Heart right ventricle (tissue), 16 donors: ENCODE results near the gene PLCB3. TPM values are rescaled to one million over a fixed set of nuclear protein-coding genes. Genes with fewer than 3 reads are reported as not detected.

Experiments
- ATAC-seq, 8 donors: fragments of 200-7000 bp; cut with Tn5 transposase; one replicate each; pipeline ENCODE4 v1.9.1; 2020; ENCODE audit warnings: mild to moderate bottlenecking in 8 of 8, moderate library complexity in 8 of 8, moderate number of reproducible peaks in 1 of 8
- DNase-seq, 2 donors: peaks; one replicate each; pipeline ENCODE4 v3.0.0-alpha.2; 2020
- H3K27ac ChIP-seq, 10 donors: fragments of 200-600 bp; sonication (generic) in 2 of 10; one replicate each; pipeline versions ENCODE4 v1.5.0 to v1.8.0; 2020 to 2022; ENCODE audit warnings: mild to moderate bottlenecking in 3 of 10
- H3K27me3 ChIP-seq, 7 donors: fragments of 200-600 bp; one replicate each; pipeline ENCODE4 v1.8.0; 2021 to 2022; ENCODE audit warnings: mild to moderate bottlenecking in 2 of 7
- H3K36me3 ChIP-seq, 9 donors: fragments of 200-600 bp; sonication (generic) in 1 of 9; one replicate each; pipeline versions ENCODE4 v1.5.0 to v1.8.0; 2020 to 2022; ENCODE audit warnings: mild to moderate bottlenecking in 2 of 9
- H3K4me1 ChIP-seq, 9 donors: fragments of 200-600 bp; sonication (generic) in 1 of 9; one replicate each; pipeline versions ENCODE4 v1.5.0 to v1.8.0; 2020 to 2022; ENCODE audit warnings: mild to moderate bottlenecking in 4 of 9
- H3K4me3 ChIP-seq, 10 donors: fragments of 200-600 bp; sonication (generic) in 2 of 10; one replicate each; pipeline versions ENCODE4 v1.5.0 to v1.8.0; 2020 to 2022; ENCODE audit warnings: mild to moderate bottlenecking in 7 of 10, moderate library complexity in 2 of 10
- H3K9me3 ChIP-seq, 11 donors: fragments of 200-600 bp in 10 of 11; sonication (generic) in 2 of 11; one replicate each; pipeline versions ENCODE4 v1.5.0 to v1.8.0; 2013 to 2022; ENCODE audit warnings: mild to moderate bottlenecking in 2 of 11, control low read depth in 1 of 11, moderate library complexity in 1 of 11
- CTCF ChIP-seq, 9 donors: fragments of 200-600 bp; sonication (generic) in 2 of 9; IDR thresholded peaks; one replicate each; pipeline versions ENCODE4 v1.5.0 to v1.8.0; 2021 to 2022; ENCODE audit warnings: antibody characterized with exemption in 9 of 9, mild to moderate bottlenecking in 5 of 9, moderate library complexity in 1 of 9
- WGBS, 2 donors: extraction: QIAGEN DNeasy Blood & Tissue Kit; methylation state at CpG; one replicate each; pipeline ENCODE4 v1.1.7; 2013; ENCODE audit warnings: inconsistent platforms in 1 of 2; 5-methylcytosine and 5-hydroxymethylcytosine counted together
- intact Hi-C, 10 donors: fragments of 100-400 bp; cut with DNase I; formaldehyde crosslinking; loops; one replicate each; pipeline versions ENCODE4 v1.11.1 to v1.14.2; 2022
- polyA plus RNA-seq, 2 donors: library from polyadenylated mRNA; stranded (reverse); fragments of 200-250 nt; gene quantifications; one replicate each; pipeline ENCODE4 v1.2.3, GENCODE V29; 2013
- total RNA-seq, 10 donors: library from RNA; stranded (reverse); fragmentation: NEBNext Ultra II Directional in 3 of 10; extraction: Animal tissue kit (Norgen Biotek cat#: 25700) in 3 of 10; gene quantifications; one replicate each; pipeline versions ENCODE4 v1.2.1 to v1.2.4, GENCODE V29; 2021 to 2023
- donor health status: Arrhythmogenic right ventricular cardiomyopathy.
- donor health status: ischemic (EF 13 %, LVEDD 7.1; RV severe dilation, severe dysfunction).
- donor health status: healthy with polysubstance abuse.
- donor health status: DM: no; HTN: yes; CAD: no.
- donor health status: DM: no; HTN: no; CAD: no.
- donor health status: ischemic (EF 25% LVEDD 6.9; RV normal size, moderate dysfunction).
- donor health status: ischemic (EF 25% LVEDD 5.7; RV mildly dilated, moderate dysfunction).
- donor health status: healthy.
- donor health status: DM: yes; HTN: yes; CAD: no.
- donor health status: Ischemic cardiomyopathy.
- donor health status: ischemic (EF 35%, LVEDD 5.7; RV mildly dilated, moderate dysfunction).
- donor health status: nonischemic (EF 11% LVEDD 7.7; RV severe dilation, severe dysfunction).
- donor health status: DM: yes; HTN: yes; CAD: no.
- donor health status: PGD.
- donor health status: ischemic (EF 29% LVEDD 5.4; RV normal size, mild dysfunction).
- donor health status: nonischemic (EF 23%, LVEDD 6.1; RV moderate dilation, normal function).

PLCB3 gene
- total and polyA plus RNA-seq, 12 donors: 5.8 to 13.3 (median 8.9) TPM

GRCh38 chr11:64241491-64242374 is 9.6 kb upstream of the PLCB3 start:
- TF ChIP-seq CTCF (IDR thresholded peaks at IDR 0.05): peak in 3 of 9 donors; percentile 7 to 20 (median 17)
- peak; percentile 3 to 41 (median 6) for ATAC-seq
- peaks cover 15 to 66% (median 39%) of the 10 kb centered on the region in 9 donors for H3K4me1 ChIP-seq
- H3K9me3 ChIP-seq: no peaks in the 10 kb centered on the region
- peak overlapping the region; percentile 73 to 99 (median 88) for H3K4me3 ChIP-seq
- H3K36me3 ChIP-seq: peaks cover 0 to 46% (median 14%) of the 10 kb centered on the region in 9 donors
- peak; percentile 59 to 66 for DNase-seq
- 0 to 1% methylated on average over 63 of the region's 63 CpGs for whole genome bisulfite sequencing, 2 donors
- intact Hi-C loops: loop anchor here in 3 of 10 donors (1.0 to 2.0 kb wide), 2 partner anchors 29 kb away; no protein-coding TSS in a partner anchor
- no peaks in the 10 kb centered on the region for H3K27me3 ChIP-seq
- H3K27ac ChIP-seq: peak overlapping the region; percentile 90 to 100 (median 98)

DNA sequence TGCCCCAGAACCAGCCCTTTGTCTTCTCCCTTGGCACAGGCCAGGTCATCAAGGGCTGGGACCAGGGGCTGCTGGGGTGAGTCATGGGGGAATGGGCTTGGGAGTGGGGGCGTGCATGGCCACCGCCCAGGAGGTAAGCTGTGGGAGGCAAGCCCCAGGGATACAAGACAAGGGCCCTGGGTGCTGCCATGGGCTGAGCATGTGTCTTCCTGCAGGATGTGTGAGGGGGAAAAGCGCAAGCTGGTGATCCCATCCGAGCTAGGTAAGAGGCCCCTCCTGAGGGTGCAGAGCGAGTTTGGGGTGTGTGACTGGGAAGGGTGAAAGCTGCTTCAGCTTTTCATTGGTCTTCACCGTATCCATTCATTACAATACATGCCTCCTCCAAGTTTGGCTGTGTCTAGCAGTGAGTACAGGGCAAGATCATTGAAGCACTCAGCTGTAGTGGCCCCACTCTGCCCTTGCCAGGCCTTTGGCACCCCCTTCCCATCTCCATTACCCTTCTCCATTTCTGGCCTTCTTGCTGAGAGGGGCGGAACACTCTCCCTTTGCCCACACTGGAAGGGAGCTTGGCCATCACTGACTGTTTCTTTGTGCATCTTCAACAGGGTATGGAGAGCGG is 8.0 kb upstream of the PLCB3 start:
- ATAC-seq (no peak), DNase-seq (no peak)
- H3K4me1 ChIP-seq: peaks cover 19 to 65% (median 46%) of the 10 kb centered on the region in 9 donors

GRCh38 chr11:64244107-64244506 is 7.2 kb upstream of the PLCB3 start:
- Histone ChIP-seq H3K36me3 (peaks cover 0 to 24% (median 3%) of the 10 kb centered on the region in 9 donors), H3K27ac (peak overlapping the region in 3 of 10 donors; percentile 12 to 98 (median 13)), H3K4me1 (peaks cover 19 to 58% (median 46%) of the 10 kb centered on the region in 9 donors), H3K4me3 (no peak overlapping the region), H3K27me3 (no peaks in the 10 kb centered on the region), H3K9me3 (no peaks in the 10 kb centered on the region)
- ATAC-seq (no peak), DNase-seq (no peak)
- WGBS, 2 donors: 61 to 63% methylated on average over 5 of the region's 5 CpGs
- intact Hi-C loops: no loop called here
- TF ChIP-seq CTCF (IDR thresholded peaks at IDR 0.05): no peak

More for the DNA sequence above, 8.0 kb upstream of the PLCB3 start:
- no peaks in the 10 kb centered on the region for H3K9me3 ChIP-seq
- H3K27ac ChIP-seq: peak overlapping the region in 5 of 10 donors; percentile 10 to 98 (median 69)
- no peaks in the 10 kb centered on the region for H3K27me3 ChIP-seq
- no peak for TF ChIP-seq CTCF (IDR thresholded peaks at IDR 0.05)
- intact Hi-C loops: no loop called here
- WGBS, 2 donors: 85% methylated on average over 8 of the region's 8 CpGs
- peak overlapping the region in 2 of 10 donors; percentile 92 to 94 for H3K4me3 ChIP-seq
- H3K36me3 ChIP-seq: peaks cover 0 to 32% (median 11%) of the 10 kb centered on the region in 9 donors

DNA sequence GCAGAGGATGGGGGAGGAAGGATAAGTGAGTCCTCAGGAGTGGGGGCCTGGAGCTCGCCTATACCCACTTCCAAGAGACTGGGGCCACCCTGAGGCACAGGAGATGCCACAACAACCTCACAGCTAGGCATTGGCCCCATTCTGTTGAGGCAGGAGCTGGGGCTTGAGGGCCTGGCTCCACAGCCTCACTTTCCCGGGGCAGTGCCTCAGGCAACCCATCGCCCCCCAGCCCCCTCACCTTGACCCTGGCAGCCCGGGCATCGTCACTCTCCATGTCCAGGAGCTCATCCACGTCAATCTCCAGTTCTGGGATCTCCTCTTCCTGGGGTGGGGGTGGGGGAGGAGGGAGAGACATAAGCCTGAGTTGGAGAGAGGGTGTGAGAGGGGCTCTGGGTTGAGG is 6.4 kb upstream of the PLCB3 start:
- WGBS, 2 donors: 37 to 51% methylated on average over 6 of the region's 6 CpGs
- no peak for TF ChIP-seq CTCF (IDR thresholded peaks at IDR 0.05)
- Histone ChIP-seq H3K27me3 (no peaks in the 10 kb centered on the region), H3K27ac (peak overlapping the region in 9 of 10 donors; percentile 80 to 96 (median 84)), H3K36me3 (peaks cover 0 to 20% (median 0%) of the 10 kb centered on the region in 9 donors), H3K4me1 (peaks cover 19 to 53% (median 42%) of the 10 kb centered on the region in 9 donors), H3K4me3 (peak overlapping the region in 7 of 10 donors; percentile 64 to 89 (median 70)), H3K9me3 (no peaks in the 10 kb centered on the region)
- intact Hi-C loops: loop anchor here in 1 of 10 donors (5.0 kb wide), 1 partner anchor 57 kb away; the partner anchor contains the start of gene CATSPERZ
- DNase-seq: no peak
- ATAC-seq: no peak
